K562 (cell line): ENCODE data around the gene CFAP92. TPM values are rescaled to one million over a fixed set of nuclear protein-coding genes. Genes with fewer than 3 reads are reported as not detected.

Source experiments
- ATAC-seq: fragments of 200-7000 bp; cut with Tn5 transposase; 3 replicates; pipeline ENCODE4 v1.9.1; 2020; ENCODE audit warnings: moderate library complexity
- BruUV-seq: library from RNA; stranded (reverse); fragments of 400-500 nt; replicated peaks from 2 replicates; lab custom pipeline; 2021; lab: Mats Ljungman, UMichigan
- CTCF ChIA-PET: fragments of 300-600 bp; formaldehyde crosslinking; extraction: SDS; loops from one replicate; lab custom pipeline; 2021; ENCODE audit warnings: low intra/inter-chr PET ratio; lab: Yijun Ruan, JAX
- POLR2A ChIA-PET: fragments of 300-600, 350-650 bp; sonication (Branson Sonifier 250); formaldehyde crosslinking; extraction: SDS; loops from one replicate; lab custom pipeline; 2021; ENCODE audit warnings: antibody characterized with exemption, inconsistent platforms; lab: Yijun Ruan, JAX
- DNase-seq, 4 experiments: peaks; one replicate each; pipeline versions ENCODE4 v3.0.0 to v3.0.0-alpha.2; 2011 to 2018; ENCODE audit warnings: low spot score in 3 of 4, mixed read lengths in 3 of 4; ENCODE audit errors: extremely low read depth in 1 of 4
- FAIRE-seq: peaks from 2 replicates; lab custom pipeline; 2011; peaks lifted over from hg19 to GRCh38; lab: Jason Lieb, UNC
- H2AFZ ChIP-seq: 2 replicates; pipeline ENCODE4 v1.6.0; 2011; ENCODE audit warnings: low read depth, low read length, control low read depth, inconsistent platforms
- H3K27ac ChIP-seq: fragments of 200-600 bp; 3 replicates; pipeline ENCODE4 v1.8.0; 2011; ENCODE audit warnings: low read depth, mild to moderate bottlenecking, control low read depth, inconsistent platforms, low read length, moderate library complexity, mixed read lengths; ENCODE audit errors: extremely low read depth
- H3K27me3 ChIP-seq, 2 experiments: fragments of 300-600 bp in 1 of 2; 2 replicates in 1 of 2; 3 replicates in 1 of 2; pipeline versions ENCODE4 v1.6.0 to v1.8.0; 2011; ENCODE audit warnings: inconsistent platforms in 2 of 2, low read length in 2 of 2, mild to moderate bottlenecking in 1 of 2, mixed read lengths in 1 of 2, moderate library complexity in 1 of 2; ENCODE audit not compliant: control insufficient read depth in 2 of 2, insufficient read depth in 2 of 2
- H3K36me3 ChIP-seq: fragments of 300-600 bp; 3 replicates; pipeline ENCODE4 v1.8.0; 2011; ENCODE audit warnings: mild to moderate bottlenecking, low read length, inconsistent platforms; ENCODE audit not compliant: control insufficient read depth, insufficient read depth
- H3K4me1 ChIP-seq, 2 experiments: fragments of 200-600 bp in 1 of 2; replicated peaks in 1 of 2; 2 replicates in 1 of 2; 3 replicates in 1 of 2; pipeline versions ENCODE4 v1.5.1 to v1.8.0; 2011; ENCODE audit warnings: inconsistent platforms in 2 of 2, low read length in 2 of 2, mild to moderate bottlenecking in 1 of 2, mixed read lengths in 1 of 2, moderate library complexity in 1 of 2; ENCODE audit not compliant: control insufficient read depth in 2 of 2, insufficient read depth in 2 of 2
- H3K4me2 ChIP-seq: 2 replicates; pipeline ENCODE4 v1.6.1; 2011; ENCODE audit warnings: low read length, control low read depth, inconsistent platforms, mixed read lengths; ENCODE audit not compliant: insufficient read depth
- H3K4me3 ChIP-seq: fragments of 200-600 bp; sonication (generic), shearing (Covaris generic); 2 replicates; pipeline ENCODE4 v1.5.1; 2016; ENCODE audit warnings: control low read depth, inconsistent platforms
- H3K79me2 ChIP-seq: fragments of 200-600 bp; 3 replicates; pipeline ENCODE4 v1.8.0; 2011; ENCODE audit warnings: low read length, inconsistent platforms; ENCODE audit not compliant: control insufficient read depth, insufficient read depth
- H3K9ac ChIP-seq, 2 experiments: 2 replicates each; pipeline versions ENCODE4 v1.6.0 to v1.6.1; 2011; ENCODE audit warnings: low read depth in 2 of 2, low read length in 2 of 2, control low read depth in 1 of 2, inconsistent platforms in 1 of 2, mild to moderate bottlenecking in 1 of 2, mixed read lengths in 1 of 2; ENCODE audit not compliant: insufficient read depth in 1 of 2
- H3K9me1 ChIP-seq: one replicate; pipeline ENCODE4 v1.6.0; 2011; ENCODE audit warnings: inconsistent platforms, mild to moderate bottlenecking, low read length, moderate library complexity; ENCODE audit not compliant: control insufficient read depth, insufficient read depth
- H3K9me3 ChIP-seq: replicated peaks from 2 replicates; pipeline ENCODE4 v1.5.1; 2011; ENCODE audit warnings: low read depth, low read length, inconsistent platforms; ENCODE audit not compliant: control insufficient read depth, insufficient read depth
- H4K20me1 ChIP-seq: replicated peaks from 2 replicates; pipeline ENCODE4 v1.6.1; 2011; ENCODE audit warnings: low read length, inconsistent platforms, mixed read lengths; ENCODE audit not compliant: control insufficient read depth, insufficient read depth
- EHMT2 ChIP-seq: fragments of 450-650 bp; IDR thresholded peaks from 2 replicates; pipeline ENCODE4 v1.6.1; 2018; ENCODE audit warnings: antibody characterized with exemption
- HNRNPUL1 ChIP-seq: fragments of 200-400 bp; formaldehyde crosslinking; IDR thresholded peaks from 2 replicates; pipeline ENCODE4 v1.6.1; 2017; ENCODE audit warnings: low read length
- PTRF ChIP-seq: fragments of 450-650 bp; IDR thresholded peaks from 2 replicates; pipeline ENCODE4 v1.6.1; 2016; ENCODE audit warnings: mild to moderate bottlenecking, missing genetic modification characterization, missing compliant biosample characterization
- RNF2 ChIP-seq: sonication (generic); IDR thresholded peaks from 2 replicates; pipeline ENCODE4 v1.6.1; 2016
- STAT6 ChIP-seq: sonication (generic); formaldehyde crosslinking; IDR thresholded peaks from 2 replicates; pipeline ENCODE4 v1.8.1; 2023; ENCODE audit warnings: mild to moderate bottlenecking, missing genetic modification reagents
- TRIM24 ChIP-seq, 2 experiments: fragments of 450-650 bp; IDR thresholded peaks; 2 replicates each; pipeline ENCODE4 v1.6.1; 2016
- WGBS: fragments of 100-300 bp; shearing (Covaris generic); methylation state at CpG from one replicate; pipeline ENCODE4 v1.1.6; 2016; ENCODE audit warnings: low coverage, mixed read lengths; ENCODE audit not compliant: insufficient coverage; ENCODE audit errors: missing lambda C conversion rate; 5-methylcytosine and 5-hydroxymethylcytosine counted together
- in situ Hi-C: fragments of 300-500 bp; cut with MboI; formaldehyde crosslinking; loops from 4 replicates; pipeline ENCODE4 v1.15.0; 2018; ENCODE audit warnings: inconsistent platforms, mixed read lengths
- intact Hi-C: fragments of 100-400 bp; cut with micrococcal nuclease; formaldehyde crosslinking; loops from 2 replicates; pipeline ENCODE4 v1.14.2; 2022
- polyA plus RNA-seq, 8 experiments: library from polyadenylated mRNA; depleted of rRNA in 4 of 8; stranded (reverse) in 5 of 8; unstranded in 3 of 8; fragments of >200 nt; fragmentation: Nextera tagmentation in 2 of 8; fragmentation: Illumina TruSeq in 1 of 8; extraction: Ambion mirVana in 2 of 8; extraction: Trizol in 1 of 8; gene quantifications; 2 replicates each; pipeline versions ENCODE4 v1.2.1 to v1.2.3, GENCODE V29; 2011 to 2014; ENCODE audit warnings: inconsistent platforms in 1 of 8, missing spikeins in 1 of 8
- total RNA-seq, 7 experiments: library from RNA; depleted of rRNA in 6 of 7; stranded (reverse); fragments of >200 nt in 6 of 7; fragmentation: Illumina TruSeq in 2 of 7; extraction: Trizol in 2 of 7; gene quantifications; 2 replicates each; pipeline versions ENCODE4 v1.2.1 to v1.2.3, GENCODE V29; 2011 to 2021; ENCODE audit warnings: low replicate concordance in 1 of 7
- TF ChIP-seq, protein P1 (sequence below): fragments of 450-650 bp; IDR thresholded peaks from 2 replicates; pipeline ENCODE4 v1.6.1; 2017; ENCODE audit warnings: antibody characterized with exemption, mild to moderate bottlenecking
- TF ChIP-seq, protein P2 (sequence below): fragments of 450-650 bp; IDR thresholded peaks from 2 replicates; pipeline ENCODE4 v1.6.1; 2016; ENCODE audit warnings: mild to moderate bottlenecking
- TF ChIP-seq, protein P3 (sequence below): fragments of 450-650 bp; IDR thresholded peaks from 2 replicates; pipeline ENCODE4 v1.7.0; 2016; ENCODE audit warnings: borderline replicate concordance
- TF ChIP-seq, protein P4 (sequence below), 2 experiments: fragments of 450-650 bp; conservative IDR thresholded peaks; 2 replicates each; pipeline ENCODE4 v1.6.1; 2017; ENCODE audit warnings: mild to moderate bottlenecking in 2 of 2, moderate library complexity in 2 of 2

Gene CFAP92
- total and polyA plus RNA-seq, 9 of the 15 experiments (the other 6 are each of a cell fraction or from before 2014, with no cell fraction given), result 0.06 to 0.62 (median 0.36) TPM

DNA sequence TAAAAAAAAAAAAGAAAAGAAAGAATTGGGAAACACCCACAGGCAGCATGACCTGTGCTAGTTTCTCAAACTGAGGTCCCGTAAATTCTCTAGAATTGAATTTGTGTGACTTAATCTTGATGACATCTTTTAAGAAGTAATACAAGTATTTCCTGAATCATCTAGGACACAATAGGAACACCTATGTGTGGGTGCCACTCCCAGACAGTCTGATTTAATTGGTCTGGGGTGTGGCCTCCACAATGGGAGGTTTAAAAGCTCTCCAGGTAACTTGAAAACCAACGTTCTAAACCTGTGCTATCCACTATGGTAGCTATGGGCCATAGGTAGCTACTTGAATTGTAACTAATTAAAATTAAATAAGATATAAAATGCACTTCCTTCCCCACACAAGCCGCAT, 28.1 kb downstream of the CFAP92 start:
- ATAC-seq (no peak), DNase-seq (no peak), FAIRE-seq (no peak)
- Histone ChIP-seq H3K4me2 (no peak overlapping the region), H2AFZ (no peak overlapping the region), H3K9ac (no peak overlapping the region), H4K20me1 (no peaks in the 10 kb centered on the region), H3K27ac (no peak overlapping the region), H3K4me3 (no peak overlapping the region), H3K79me2 (no peaks in the 10 kb centered on the region), H3K9me3 (no peaks in the 10 kb centered on the region), H3K27me3 (peaks cover 0 to 7% of the 10 kb centered on the region in 2 experiments; a peak in 2 of 5 replicates), H3K36me3 (no peaks in the 10 kb centered on the region), H3K4me1 (no peaks in the 10 kb centered on the region; a peak in 2 of 5 replicates), H3K9me1 (no peaks in the 10 kb centered on the region)
- 6% methylated on average over 2 of the region's 3 CpGs for WGBS
- intact Hi-C loops (no loop called here), in situ Hi-C loops (no loop called here)
- CTCF ChIA-PET, result interaction anchor here (0.7 kb wide), 2 partner anchors 19 to 762 kb away, joined by 3 to 5 read pairs; no protein-coding TSS in a partner anchor
- no TSS peak for BruUV-seq
- POLR2A ChIA-PET, result no interaction called here
- TF ChIP-seq, protein P1, sequence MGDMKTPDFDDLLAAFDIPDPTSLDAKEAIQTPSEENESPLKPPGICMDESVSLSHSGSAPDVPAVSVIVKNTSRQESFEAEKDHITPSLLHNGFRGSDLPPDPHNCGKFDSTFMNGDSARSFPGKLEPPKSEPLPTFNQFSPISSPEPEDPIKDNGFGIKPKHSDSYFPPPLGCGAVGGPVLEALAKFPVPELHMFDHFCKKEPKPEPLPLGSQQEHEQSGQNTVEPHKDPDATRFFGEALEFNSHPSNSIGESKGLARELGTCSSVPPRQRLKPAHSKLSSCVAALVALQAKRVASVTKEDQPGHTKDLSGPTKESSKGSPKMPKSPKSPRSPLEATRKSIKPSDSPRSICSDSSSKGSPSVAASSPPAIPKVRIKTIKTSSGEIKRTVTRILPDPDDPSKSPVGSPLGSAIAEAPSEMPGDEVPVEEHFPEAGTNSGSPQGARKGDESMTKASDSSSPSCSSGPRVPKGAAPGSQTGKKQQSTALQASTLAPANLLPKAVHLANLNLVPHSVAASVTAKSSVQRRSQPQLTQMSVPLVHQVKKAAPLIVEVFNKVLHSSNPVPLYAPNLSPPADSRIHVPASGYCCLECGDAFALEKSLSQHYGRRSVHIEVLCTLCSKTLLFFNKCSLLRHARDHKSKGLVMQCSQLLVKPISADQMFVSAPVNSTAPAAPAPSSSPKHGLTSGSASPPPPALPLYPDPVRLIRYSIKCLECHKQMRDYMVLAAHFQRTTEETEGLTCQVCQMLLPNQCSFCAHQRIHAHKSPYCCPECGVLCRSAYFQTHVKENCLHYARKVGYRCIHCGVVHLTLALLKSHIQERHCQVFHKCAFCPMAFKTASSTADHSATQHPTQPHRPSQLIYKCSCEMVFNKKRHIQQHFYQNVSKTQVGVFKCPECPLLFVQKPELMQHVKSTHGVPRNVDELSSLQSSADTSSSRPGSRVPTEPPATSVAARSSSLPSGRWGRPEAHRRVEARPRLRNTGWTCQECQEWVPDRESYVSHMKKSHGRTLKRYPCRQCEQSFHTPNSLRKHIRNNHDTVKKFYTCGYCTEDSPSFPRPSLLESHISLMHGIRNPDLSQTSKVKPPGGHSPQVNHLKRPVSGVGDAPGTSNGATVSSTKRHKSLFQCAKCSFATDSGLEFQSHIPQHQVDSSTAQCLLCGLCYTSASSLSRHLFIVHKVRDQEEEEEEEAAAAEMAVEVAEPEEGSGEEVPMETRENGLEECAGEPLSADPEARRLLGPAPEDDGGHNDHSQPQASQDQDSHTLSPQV, result no peak
- TF ChIP-seq TRIM24 (IDR thresholded peaks at IDR 0.05), result no peak
- TF ChIP-seq, protein P2, sequence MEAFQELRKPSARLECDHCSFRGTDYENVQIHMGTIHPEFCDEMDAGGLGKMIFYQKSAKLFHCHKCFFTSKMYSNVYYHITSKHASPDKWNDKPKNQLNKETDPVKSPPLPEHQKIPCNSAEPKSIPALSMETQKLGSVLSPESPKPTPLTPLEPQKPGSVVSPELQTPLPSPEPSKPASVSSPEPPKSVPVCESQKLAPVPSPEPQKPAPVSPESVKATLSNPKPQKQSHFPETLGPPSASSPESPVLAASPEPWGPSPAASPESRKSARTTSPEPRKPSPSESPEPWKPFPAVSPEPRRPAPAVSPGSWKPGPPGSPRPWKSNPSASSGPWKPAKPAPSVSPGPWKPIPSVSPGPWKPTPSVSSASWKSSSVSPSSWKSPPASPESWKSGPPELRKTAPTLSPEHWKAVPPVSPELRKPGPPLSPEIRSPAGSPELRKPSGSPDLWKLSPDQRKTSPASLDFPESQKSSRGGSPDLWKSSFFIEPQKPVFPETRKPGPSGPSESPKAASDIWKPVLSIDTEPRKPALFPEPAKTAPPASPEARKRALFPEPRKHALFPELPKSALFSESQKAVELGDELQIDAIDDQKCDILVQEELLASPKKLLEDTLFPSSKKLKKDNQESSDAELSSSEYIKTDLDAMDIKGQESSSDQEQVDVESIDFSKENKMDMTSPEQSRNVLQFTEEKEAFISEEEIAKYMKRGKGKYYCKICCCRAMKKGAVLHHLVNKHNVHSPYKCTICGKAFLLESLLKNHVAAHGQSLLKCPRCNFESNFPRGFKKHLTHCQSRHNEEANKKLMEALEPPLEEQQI, result no peak
- TF ChIP-seq, protein P3, sequence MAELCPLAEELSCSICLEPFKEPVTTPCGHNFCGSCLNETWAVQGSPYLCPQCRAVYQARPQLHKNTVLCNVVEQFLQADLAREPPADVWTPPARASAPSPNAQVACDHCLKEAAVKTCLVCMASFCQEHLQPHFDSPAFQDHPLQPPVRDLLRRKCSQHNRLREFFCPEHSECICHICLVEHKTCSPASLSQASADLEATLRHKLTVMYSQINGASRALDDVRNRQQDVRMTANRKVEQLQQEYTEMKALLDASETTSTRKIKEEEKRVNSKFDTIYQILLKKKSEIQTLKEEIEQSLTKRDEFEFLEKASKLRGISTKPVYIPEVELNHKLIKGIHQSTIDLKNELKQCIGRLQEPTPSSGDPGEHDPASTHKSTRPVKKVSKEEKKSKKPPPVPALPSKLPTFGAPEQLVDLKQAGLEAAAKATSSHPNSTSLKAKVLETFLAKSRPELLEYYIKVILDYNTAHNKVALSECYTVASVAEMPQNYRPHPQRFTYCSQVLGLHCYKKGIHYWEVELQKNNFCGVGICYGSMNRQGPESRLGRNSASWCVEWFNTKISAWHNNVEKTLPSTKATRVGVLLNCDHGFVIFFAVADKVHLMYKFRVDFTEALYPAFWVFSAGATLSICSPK, result no peak
- TF ChIP-seq, protein P4, sequence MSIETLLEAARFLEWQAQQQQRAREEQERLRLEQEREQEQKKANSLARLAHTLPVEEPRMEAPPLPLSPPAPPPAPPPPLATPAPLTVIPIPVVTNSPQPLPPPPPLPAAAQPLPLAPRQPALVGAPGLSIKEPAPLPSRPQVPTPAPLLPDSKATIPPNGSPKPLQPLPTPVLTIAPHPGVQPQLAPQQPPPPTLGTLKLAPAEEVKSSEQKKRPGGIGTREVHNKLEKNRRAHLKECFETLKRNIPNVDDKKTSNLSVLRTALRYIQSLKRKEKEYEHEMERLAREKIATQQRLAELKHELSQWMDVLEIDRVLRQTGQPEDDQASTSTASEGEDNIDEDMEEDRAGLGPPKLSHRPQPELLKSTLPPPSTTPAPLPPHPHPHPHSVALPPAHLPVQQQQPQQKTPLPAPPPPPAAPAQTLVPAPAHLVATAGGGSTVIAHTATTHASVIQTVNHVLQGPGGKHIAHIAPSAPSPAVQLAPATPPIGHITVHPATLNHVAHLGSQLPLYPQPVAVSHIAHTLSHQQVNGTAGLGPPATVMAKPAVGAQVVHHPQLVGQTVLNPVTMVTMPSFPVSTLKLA (conservative IDR thresholded peaks at IDR 0.05), result no peak
- TF ChIP-seq HNRNPUL1, result no peak
- TF ChIP-seq RNF2, result no peak
- no peak for TF ChIP-seq EHMT2
- TF ChIP-seq PTRF (tag), result no peak
- no peak for TF ChIP-seq STAT6 (CRISPR knock-in tag)
